ENCODE measurements around the gene ALG10B.

GRCh38 chr12:38342444-38342843 lies 25.9 kb downstream of the ALG10B start:
- TF ChIP-seq CTCF (IDR thresholded peaks at IDR 0.05) (no peak), POLR2A (IDR thresholded peaks at IDR 0.05; ENCODE audit: low read depth) (no peak)

Measured in esophagus muscularis mucosa (tissue), 3 donors.